Activated naive CD4-positive, alpha-beta T cell treated with anti-CD3 and anti-CD28 coated beads, Interleukin-2, amount 50 U/mL, for 72 hours (primary cell): Measurements from ENCODE around the gene GFAP. TPM values are rescaled to one million over a fixed set of nuclear protein-coding genes. Genes with fewer than 3 reads are reported as not detected.

Source experiments
- ATAC-seq, 2 donors: fragments of 150-1000 bp; cut with Tn5 transposase; 2 replicates each; pipeline ENCODE4 v1.10.0; 2021; ENCODE audit warnings: mild to moderate bottlenecking in 2 of 2, moderate library complexity in 2 of 2
- DNase-seq, 2 donors: peaks; one replicate each; pipeline ENCODE4 v3.0.0; 2021 to 2022; ENCODE audit warnings: low spot score in 2 of 2
- H3K27ac Mint-ChIP-seq, 2 donors: one replicate each; pipeline ENCODE4 v1.8.0; 2022; ENCODE audit warnings: mild to moderate bottlenecking in 2 of 2, mixed read lengths in 2 of 2
- H3K36me3 Mint-ChIP-seq, 2 donors: one replicate each; pipeline ENCODE4 v1.8.0; 2022; ENCODE audit warnings: mixed read lengths in 2 of 2
- H3K9me3 Mint-ChIP-seq, 2 donors: one replicate each; pipeline ENCODE4 v1.8.0; 2022; ENCODE audit warnings: mixed read lengths in 2 of 2
- total RNA-seq, 2 donors: library from RNA; stranded (reverse); gene quantifications; one replicate each; pipeline ENCODE4 v1.2.3, GENCODE V29; 2022

GFAP gene
- total RNA-seq, 2 donors from 2014 or later: not detected

DNA sequence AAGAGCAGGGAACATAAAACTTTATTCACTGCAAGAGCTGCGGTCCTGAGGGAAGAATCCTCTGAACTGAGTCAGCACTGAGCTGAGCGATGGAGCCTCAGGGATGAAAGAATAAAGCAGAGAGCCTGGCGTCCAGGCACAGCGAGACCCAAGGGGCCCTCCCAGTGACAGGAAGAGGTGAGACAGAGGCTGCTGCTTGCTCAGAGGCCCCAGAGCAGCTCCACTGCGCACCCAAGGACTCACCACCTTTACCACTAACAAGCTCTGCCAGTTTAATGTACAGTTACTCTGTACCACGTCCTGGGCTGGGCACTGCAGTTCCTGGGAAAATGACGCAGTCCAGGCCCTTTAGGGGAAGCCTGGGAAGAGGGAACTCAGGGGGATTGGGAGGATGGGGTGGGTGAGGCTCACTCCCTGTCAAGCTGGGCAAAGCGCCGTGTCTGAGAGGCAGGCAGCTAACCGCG lies 5.6 kb downstream of the GFAP start:
- DNase-seq: no peak
- H3K9me3 Mint-ChIP-seq: no peaks in the 10 kb centered on the region
- H3K27ac Mint-ChIP-seq: no peak overlapping the region
- ATAC-seq: no peak
- no peaks in the 10 kb centered on the region for H3K36me3 Mint-ChIP-seq

GRCh38 chr17:44908761-44909326 lies 6.5 kb downstream of the GFAP start:
- H3K36me3 Mint-ChIP-seq: no peaks in the 10 kb centered on the region
- no peaks in the 10 kb centered on the region for H3K9me3 Mint-ChIP-seq
- DNase-seq (no peak), ATAC-seq (no peak)
- no peak overlapping the region for H3K27ac Mint-ChIP-seq

GRCh38 chr17:44907729-44908470 lies 7.4 kb downstream of the GFAP start:
- ATAC-seq (no peak), DNase-seq (no peak)
- H3K27ac Mint-ChIP-seq: no peak overlapping the region
- H3K36me3 Mint-ChIP-seq: no peaks in the 10 kb centered on the region
- no peaks in the 10 kb centered on the region for H3K9me3 Mint-ChIP-seq

DNA sequence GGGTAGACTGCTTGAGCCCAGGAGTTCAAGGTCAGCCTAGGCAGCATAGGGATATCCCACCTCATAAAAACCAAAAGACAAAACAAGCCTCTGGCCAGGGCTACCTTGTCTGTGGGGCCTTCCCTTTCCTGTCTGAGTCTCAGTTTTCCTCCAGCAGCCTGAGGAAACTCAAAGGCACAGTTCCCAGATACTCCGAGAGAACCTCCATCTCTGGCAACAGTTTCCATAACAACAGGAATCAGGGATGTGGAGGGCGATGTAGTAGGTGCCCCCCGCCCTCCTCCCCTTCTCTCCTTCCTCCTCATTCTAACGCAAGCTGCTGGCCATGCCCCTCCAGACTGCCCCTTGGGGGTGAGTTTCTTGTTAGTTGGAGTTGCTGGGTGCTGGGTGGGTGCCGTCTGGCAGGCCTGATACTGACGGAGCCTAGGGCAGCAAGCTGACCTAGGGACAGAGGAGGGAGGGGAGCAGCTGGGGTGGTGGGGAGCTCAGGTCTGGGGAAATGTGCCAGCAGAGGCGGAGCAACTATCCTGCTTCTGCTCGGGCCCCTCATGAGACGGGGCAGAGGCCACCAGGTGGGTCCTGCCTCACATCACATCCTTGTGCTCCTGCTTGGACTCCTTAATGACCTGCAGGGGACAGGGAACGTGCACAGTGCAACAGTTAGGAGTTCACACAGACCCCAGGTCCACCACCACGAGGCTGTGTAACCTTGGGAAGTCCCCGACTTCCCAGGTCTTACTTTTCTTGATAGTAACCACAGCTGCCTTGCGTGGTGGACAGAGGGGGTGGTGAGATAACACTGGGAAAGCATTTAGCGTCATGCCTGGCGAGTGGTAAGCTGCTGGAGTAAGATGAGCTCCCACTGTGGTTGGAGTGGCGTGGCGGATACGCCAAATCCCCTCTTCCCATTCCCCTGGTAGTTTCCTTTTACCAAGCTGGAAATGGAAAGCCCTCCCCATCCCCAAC lies 8.3 kb downstream of the GFAP start:
- H3K36me3 Mint-ChIP-seq: no peaks in the 10 kb centered on the region
- no peak for DNase-seq
- H3K9me3 Mint-ChIP-seq: no peaks in the 10 kb centered on the region
- ATAC-seq: no peak
- H3K27ac Mint-ChIP-seq: peak overlapping the region in 1 of 2 donors; percentile 18

- ATAC-seq (no peak), DNase-seq (no peak)
- Mint-ChIP-seq H3K27ac (peak overlapping the region in 1 of 2 donors; percentile 18), H3K36me3 (no peaks in the 10 kb centered on the region), H3K9me3 (no peaks in the 10 kb centered on the region)
Measured at GRCh38 chr17:44906010-44906646, 9.2 kb downstream of the GFAP start.

GRCh38 chr17:44905006-44906000 lies 10.0 kb downstream of the GFAP start:
- DNase-seq (no peak), ATAC-seq (no peak)
- H3K9me3 Mint-ChIP-seq: no peaks in the 10 kb centered on the region
- no peak overlapping the region for H3K27ac Mint-ChIP-seq
- H3K36me3 Mint-ChIP-seq: no peaks in the 10 kb centered on the region

- DNase-seq (no peak), ATAC-seq (no peak)
- Mint-ChIP-seq H3K36me3 (peaks cover 0 to 2% of the 10 kb centered on the region in 2 donors), H3K9me3 (no peaks in the 10 kb centered on the region), H3K27ac (no peak overlapping the region)
Measured at GRCh38 chr17:44904001-44904984, 11.0 kb downstream of the GFAP start.

- Mint-ChIP-seq H3K27ac (no peak overlapping the region), H3K36me3 (peaks cover 6 to 10% of the 10 kb centered on the region in 2 donors), H3K9me3 (no peaks in the 10 kb centered on the region)
- no peak for ATAC-seq
- no peak for DNase-seq
Measured at GRCh38 chr17:44903012-44903685, 12.2 kb downstream of the GFAP start.

- DNase-seq (no peak), ATAC-seq (no peak)
- Mint-ChIP-seq H3K36me3 (peaks cover 6 to 10% of the 10 kb centered on the region in 2 donors), H3K27ac (peak overlapping the region; percentile 36 to 69), H3K9me3 (no peaks in the 10 kb centered on the region)
Measured at GRCh38 chr17:44902135-44902760, 13.1 kb downstream of the GFAP start.

- Mint-ChIP-seq H3K9me3 (no peaks in the 10 kb centered on the region), H3K27ac (peak overlapping the region in 1 of 2 donors; percentile 36), H3K36me3 (peaks cover 6 to 10% of the 10 kb centered on the region in 2 donors)
- ATAC-seq: no peak
- no peak for DNase-seq
Measured at GRCh38 chr17:44901411-44901921, 13.8 kb downstream of the GFAP start.

GRCh38 chr17:44900894-44901293 lies 14.4 kb downstream of the GFAP start:
- DNase-seq (no peak), ATAC-seq (no peak)
- H3K36me3 Mint-ChIP-seq: peaks cover 6 to 15% of the 10 kb centered on the region in 2 donors
- no peak overlapping the region for H3K27ac Mint-ChIP-seq
- H3K9me3 Mint-ChIP-seq: no peaks in the 10 kb centered on the region

GRCh38 chr17:44899074-44899782 lies 16.1 kb downstream of the GFAP start, which contains the start of gene EFTUD2:
EFTUD2 (minus strand) TSS chr17:44899445; CDS start chr17:44894521, 4,924 bp downstream.
- DNase-seq (peak; percentile 91 to 94), ATAC-seq (peak; percentile 85 to 92)
- Mint-ChIP-seq H3K36me3 (peaks cover 6 to 19% of the 10 kb centered on the region in 2 donors), H3K27ac (peak within 1 kb of the TSS; percentile 98 to 99), H3K9me3 (no peaks in the 10 kb centered on the region)

GRCh38 chr17:44898768-44899073 lies 16.6 kb downstream of the GFAP start:
- DNase-seq (no peak), ATAC-seq (no peak)
- Mint-ChIP-seq H3K36me3 (peaks cover 6 to 19% of the 10 kb centered on the region in 2 donors), H3K27ac (peak overlapping the region; percentile 98 to 99), H3K9me3 (no peaks in the 10 kb centered on the region)
